ENCODE results near the gene MIEN1. TPM values are rescaled to one million over a fixed set of nuclear protein-coding genes. Genes with fewer than 3 reads are reported as not detected.
"Not testable (repeated sequence)": the region's sequence is repeated elsewhere in the genome, so short reads cannot be mapped to it uniquely, and the experiment has no call there.

Gene MIEN1
- polyA plus RNA-seq, 3 donors: 61.7 to 141 (median 124) TPM

DNA sequence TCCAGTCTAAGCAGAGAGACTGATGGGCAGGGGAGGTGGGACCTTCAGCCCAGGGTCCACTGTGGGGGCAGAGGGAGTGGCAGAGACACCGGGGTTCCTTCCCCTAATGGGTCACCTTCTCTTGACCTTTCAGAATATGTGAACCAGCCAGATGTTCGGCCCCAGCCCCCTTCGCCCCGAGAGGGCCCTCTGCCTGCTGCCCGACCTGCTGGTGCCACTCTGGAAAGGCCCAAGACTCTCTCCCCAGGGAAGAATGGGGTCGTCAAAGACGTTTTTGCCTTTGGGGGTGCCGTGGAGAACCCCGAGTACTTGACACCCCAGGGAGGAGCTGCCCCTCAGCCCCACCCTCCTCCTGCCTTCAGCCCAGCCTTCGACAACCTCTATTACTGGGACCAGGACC, 2.8 kb downstream of the MIEN1 start:
- H3K4me3 Mint-ChIP-seq: no peak overlapping the region
- no peaks in the 10 kb centered on the region for H3K27me3 ChIP-seq (ENCODE audit: control insufficient read depth in 2 of 2, insufficient read depth in 2 of 2, low read length in 2 of 2)
- no peaks in the 10 kb centered on the region for H4K20me1 ChIP-seq (ENCODE audit: insufficient read depth, low read length)
- H3K4me2 ChIP-seq (replicated peaks; ENCODE audit: extremely low read depth, low read length, poor library complexity, severe bottlenecking): no peak overlapping the region
- peaks cover 9% of the 10 kb centered on the region for H3K79me2 ChIP-seq (ENCODE audit: insufficient read depth, low read length)
- H3K27ac ChIP-seq (ENCODE audit: low read depth in 1 of 2, low read length in 2 of 2): no peak overlapping the region
- 94% methylated on average over 8 of the region's 10 CpGs for WGBS (ENCODE audit: insufficient coverage)
- peaks cover 9% of the 10 kb centered on the region for H3K4me1 Mint-ChIP-seq
- H3K4me1 ChIP-seq (ENCODE audit: control insufficient read depth in 1 of 2, insufficient read depth in 2 of 2, low read length in 2 of 2): peaks cover 9 to 13% of the 10 kb centered on the region in 2 donors
- peaks cover 26 to 38% of the 10 kb centered on the region in 2 donors for H3K36me3 Mint-ChIP-seq
- H3K27me3 Mint-ChIP-seq (ENCODE audit: low read depth in 3 of 3): peaks cover 2 to 6% (median 5%) of the 10 kb centered on the region in 3 donors
- no peak overlapping the region for H2AFZ ChIP-seq (ENCODE audit: insufficient read depth, low read depth, low read length, poor library complexity, severe bottlenecking)
- TF ChIP-seq, protein P1, sequence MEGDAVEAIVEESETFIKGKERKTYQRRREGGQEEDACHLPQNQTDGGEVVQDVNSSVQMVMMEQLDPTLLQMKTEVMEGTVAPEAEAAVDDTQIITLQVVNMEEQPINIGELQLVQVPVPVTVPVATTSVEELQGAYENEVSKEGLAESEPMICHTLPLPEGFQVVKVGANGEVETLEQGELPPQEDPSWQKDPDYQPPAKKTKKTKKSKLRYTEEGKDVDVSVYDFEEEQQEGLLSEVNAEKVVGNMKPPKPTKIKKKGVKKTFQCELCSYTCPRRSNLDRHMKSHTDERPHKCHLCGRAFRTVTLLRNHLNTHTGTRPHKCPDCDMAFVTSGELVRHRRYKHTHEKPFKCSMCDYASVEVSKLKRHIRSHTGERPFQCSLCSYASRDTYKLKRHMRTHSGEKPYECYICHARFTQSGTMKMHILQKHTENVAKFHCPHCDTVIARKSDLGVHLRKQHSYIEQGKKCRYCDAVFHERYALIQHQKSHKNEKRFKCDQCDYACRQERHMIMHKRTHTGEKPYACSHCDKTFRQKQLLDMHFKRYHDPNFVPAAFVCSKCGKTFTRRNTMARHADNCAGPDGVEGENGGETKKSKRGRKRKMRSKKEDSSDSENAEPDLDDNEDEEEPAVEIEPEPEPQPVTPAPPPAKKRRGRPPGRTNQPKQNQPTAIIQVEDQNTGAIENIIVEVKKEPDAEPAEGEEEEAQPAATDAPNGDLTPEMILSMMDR (IDR thresholded peaks at IDR 0.05): no peak
- H3K9me3 ChIP-seq (replicated peaks in 1 of 2; ENCODE audit: control insufficient read depth in 1 of 2, insufficient read depth in 1 of 2, low read length in 2 of 2): no peaks in the 10 kb centered on the region
- DNase-seq: no peak
- no peak overlapping the region for H3K27ac Mint-ChIP-seq
- intact Hi-C loops (cut with micrococcal nuclease): loop anchor here in 1 of 2 donors (5.0 kb wide), 1 partner anchor 40 kb away; the partner anchor contains the start of gene PGAP3
- peaks cover 19 to 31% of the 10 kb centered on the region in 2 donors for H3K36me3 ChIP-seq (replicated peaks in 1 of 2; ENCODE audit: control insufficient read depth in 1 of 2, insufficient read depth in 2 of 2, low read length in 2 of 2)
- no peak overlapping the region for H3K9ac ChIP-seq (ENCODE audit: insufficient read depth, low read length, poor library complexity, severe bottlenecking)
- no peak overlapping the region for H3K4me3 ChIP-seq (replicated peaks in 1 of 3; ENCODE audit: low read depth in 2 of 3, low read length in 3 of 3)
- peaks cover 0 to 2% (median 0%) of the 10 kb centered on the region in 7 donors for H3K9me3 Mint-ChIP-seq

DNA sequence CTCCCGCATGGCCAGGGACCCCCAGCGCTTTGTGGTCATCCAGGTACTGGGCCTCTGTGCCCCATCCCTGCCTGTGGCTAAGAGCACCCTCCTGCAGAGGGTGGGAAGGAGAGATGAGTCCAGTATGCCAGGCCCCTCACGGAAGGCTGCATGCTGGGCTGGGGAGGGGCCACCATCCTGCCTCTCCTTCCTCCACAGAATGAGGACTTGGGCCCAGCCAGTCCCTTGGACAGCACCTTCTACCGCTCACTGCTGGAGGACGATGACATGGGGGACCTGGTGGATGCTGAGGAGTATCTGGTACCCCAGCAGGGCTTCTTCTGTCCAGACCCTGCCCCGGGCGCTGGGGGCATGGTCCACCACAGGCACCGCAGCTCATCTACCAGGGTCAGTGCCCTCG, 3.7 kb downstream of the MIEN1 start:
- Histone ChIP-seq H3K9me3 (replicated peaks in 1 of 2; ENCODE audit: control insufficient read depth in 1 of 2, insufficient read depth in 1 of 2, low read length in 2 of 2) (no peaks in the 10 kb centered on the region), H3K9ac (ENCODE audit: insufficient read depth, low read length, poor library complexity, severe bottlenecking) (no peak overlapping the region), H3K4me1 (ENCODE audit: control insufficient read depth in 1 of 2, insufficient read depth in 2 of 2, low read length in 2 of 2) (peaks cover 9 to 13% of the 10 kb centered on the region in 2 donors), H3K79me2 (ENCODE audit: insufficient read depth, low read length) (peaks cover 9% of the 10 kb centered on the region), H3K36me3 (replicated peaks in 1 of 2; ENCODE audit: control insufficient read depth in 1 of 2, insufficient read depth in 2 of 2, low read length in 2 of 2) (peaks cover 19 to 31% of the 10 kb centered on the region in 2 donors), H2AFZ (ENCODE audit: insufficient read depth, low read depth, low read length, poor library complexity, severe bottlenecking) (no peak overlapping the region), H3K4me2 (replicated peaks; ENCODE audit: extremely low read depth, low read length, poor library complexity, severe bottlenecking) (no peak overlapping the region), H3K27me3 (ENCODE audit: control insufficient read depth in 2 of 2, insufficient read depth in 2 of 2, low read length in 2 of 2) (no peaks in the 10 kb centered on the region), H4K20me1 (ENCODE audit: insufficient read depth, low read length) (no peaks in the 10 kb centered on the region), H3K4me3 (replicated peaks in 1 of 3; ENCODE audit: low read depth in 2 of 3, low read length in 3 of 3) (no peak overlapping the region), H3K27ac (ENCODE audit: low read depth in 1 of 2, low read length in 2 of 2) (no peak overlapping the region)
- H3K4me1 Mint-ChIP-seq: peaks cover 9% of the 10 kb centered on the region
- intact Hi-C loops (cut with micrococcal nuclease): loop anchor here in 1 of 2 donors (5.0 kb wide), 1 partner anchor 39 kb away; the partner anchor contains the start of gene PGAP3
- peaks cover 0 to 5% (median 1%) of the 10 kb centered on the region in 3 donors for H3K27me3 Mint-ChIP-seq (ENCODE audit: low read depth in 3 of 3)
- TF ChIP-seq, protein P1 (IDR thresholded peaks at IDR 0.05): no peak
- H3K36me3 Mint-ChIP-seq: peaks cover 26 to 38% of the 10 kb centered on the region in 2 donors
- no peak overlapping the region for H3K4me3 Mint-ChIP-seq
- no peak overlapping the region for H3K27ac Mint-ChIP-seq
- no peak for DNase-seq
- 99% methylated on average over 6 of the region's 9 CpGs for WGBS (ENCODE audit: insufficient coverage)
- H3K9me3 Mint-ChIP-seq: peaks cover 0 to 2% (median 0%) of the 10 kb centered on the region in 7 donors

DNA sequence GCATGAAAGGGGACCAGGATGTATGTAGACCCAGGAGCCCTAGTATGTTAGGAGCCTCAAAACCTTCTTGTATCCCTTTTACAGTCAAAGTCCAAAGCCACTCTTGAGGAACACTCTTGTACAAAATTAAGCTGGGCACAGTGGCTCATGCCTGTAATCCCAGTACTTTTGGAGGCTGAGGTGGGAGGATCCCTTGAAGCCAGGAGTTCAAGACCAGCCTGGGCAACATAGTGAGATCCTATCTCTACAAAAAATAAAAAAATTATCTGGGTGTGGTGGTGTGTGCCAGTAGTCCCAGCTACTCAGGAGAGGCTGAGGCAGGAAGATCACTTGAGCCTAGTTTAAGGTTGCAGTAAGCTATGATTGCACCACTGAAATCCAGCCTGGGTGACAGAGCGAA, 4.4 kb downstream of the MIEN1 start:
- no CpG with 5 or more reads among the region's 1 CpG for WGBS (ENCODE audit: insufficient coverage)
- H3K27ac Mint-ChIP-seq: peak overlapping the region in 4 of 7 donors; percentile 5 to 67 (median 30)
- intact Hi-C loops (cut with micrococcal nuclease): loop anchor here in 1 of 2 donors (5.0 kb wide), 1 partner anchor 39 kb away; the partner anchor contains the start of gene PGAP3

More for the DNA sequence above, 4.4 kb downstream of the MIEN1 start:
- H3K4me3 ChIP-seq (replicated peaks in 1 of 3; ENCODE audit: low read depth in 2 of 3, low read length in 3 of 3); H3K27me3 ChIP-seq (ENCODE audit: control insufficient read depth in 2 of 2, insufficient read depth in 2 of 2, low read length in 2 of 2); H3K4me2 ChIP-seq (replicated peaks; ENCODE audit: extremely low read depth, low read length, poor library complexity, severe bottlenecking); DNase-seq; H3K9me3 ChIP-seq (replicated peaks in 1 of 2; ENCODE audit: control insufficient read depth in 1 of 2, insufficient read depth in 1 of 2, low read length in 2 of 2); H3K27me3 Mint-ChIP-seq (ENCODE audit: low read depth in 3 of 3); H3K4me3 Mint-ChIP-seq; H3K9ac ChIP-seq (ENCODE audit: insufficient read depth, low read length, poor library complexity, severe bottlenecking); H3K4me1 Mint-ChIP-seq; H3K9me3 Mint-ChIP-seq; H2AFZ ChIP-seq (ENCODE audit: insufficient read depth, low read depth, low read length, poor library complexity, severe bottlenecking); H3K79me2 ChIP-seq (ENCODE audit: insufficient read depth, low read length); H3K27ac ChIP-seq (ENCODE audit: low read depth in 1 of 2, low read length in 2 of 2); H4K20me1 ChIP-seq (ENCODE audit: insufficient read depth, low read length): not testable (repeated sequence)
- peaks cover 19 to 31% of the 10 kb centered on the region in 2 donors for H3K36me3 ChIP-seq (replicated peaks in 1 of 2; ENCODE audit: control insufficient read depth in 1 of 2, insufficient read depth in 2 of 2, low read length in 2 of 2)
- H3K36me3 Mint-ChIP-seq: peaks cover 26 to 38% of the 10 kb centered on the region in 2 donors
- H3K4me1 ChIP-seq (ENCODE audit: control insufficient read depth in 1 of 2, insufficient read depth in 2 of 2, low read length in 2 of 2): peaks cover 9 to 13% of the 10 kb centered on the region in 2 donors
